A549 (cell line): Measurements from ENCODE around the gene TBC1D19. TPM values are rescaled to one million over a fixed set of nuclear protein-coding genes. Genes with fewer than 3 reads are reported as not detected.

Source experiments
- ATAC-seq, 2 experiments: fragments of 200-7000 bp in 1 of 2; fragments of >200 bp in 1 of 2; cut with Nextera tagmentation in 1 of 2; cut with Tn5 transposase in 1 of 2; 3 replicates each; pipeline versions ENCODE4 v1.8.0 to v1.9.1; 2018 to 2020; ENCODE audit warnings: mild to moderate bottlenecking in 1 of 2, moderate library complexity in 1 of 2
- CTCF ChIA-PET: fragments of 300-600 bp; sonication (Branson Sonifier 250); formaldehyde crosslinking; extraction: SDS; loops from one replicate; lab custom pipeline; 2021; ENCODE audit warnings: antibody characterized with exemption, inconsistent platforms; lab: Yijun Ruan, JAX
- POLR2A ChIA-PET: fragments of 350-600 bp; formaldehyde crosslinking; extraction: SDS; loops from one replicate; lab custom pipeline; 2021; ENCODE audit warnings: antibody characterized with exemption, inconsistent platforms; lab: Yijun Ruan, JAX
- DNase-seq, 2 experiments: peaks; one replicate each; pipeline versions ENCODE4 v3.0.0 to v3.0.0-alpha.2; 2011 to 2016; ENCODE audit warnings: low read depth in 1 of 2, low spot score in 1 of 2
- FAIRE-seq: peaks from 2 replicates; lab custom pipeline; 2011; peaks lifted over from hg19 to GRCh38; lab: Jason Lieb, UNC
- H3K27ac ChIP-seq, 2 experiments: fragments of >200 bp; sonication (Bioruptor Twin); formaldehyde crosslinking; 3 replicates each; pipeline ENCODE4 v1.5.1; 2016 to 2017
- H3K4me1 ChIP-seq: fragments of >200 bp; sonication (Bioruptor Twin); formaldehyde crosslinking; 3 replicates; pipeline ENCODE4 v1.6.1; 2016
- H3K4me2 ChIP-seq: fragments of >200 bp; sonication (Bioruptor Twin); formaldehyde crosslinking; 3 replicates; pipeline ENCODE4 v1.6.1; 2016
- H3K4me3 ChIP-seq: fragments of >200 bp; sonication (Bioruptor Twin); formaldehyde crosslinking; 3 replicates; pipeline ENCODE4 v1.5.1; 2016
- H3K9me3 ChIP-seq: fragments of >200 bp; sonication (Bioruptor Twin); formaldehyde crosslinking; 3 replicates; pipeline ENCODE4 v1.6.1; 2016
- CBX2 ChIP-seq: fragments of 200-600 bp; sonication (generic); IDR thresholded peaks from 2 replicates; pipeline ENCODE4 v1.6.1; 2016; ENCODE audit warnings: low read depth, mild to moderate bottlenecking, borderline replicate concordance
- CBX8 ChIP-seq: fragments of 200-600 bp; sonication (generic); IDR thresholded peaks from 2 replicates; pipeline ENCODE4 v1.6.1; 2016
- CEBPB ChIP-seq, 2 experiments: fragments of >200 bp in 1 of 2; sonication (Bioruptor Twin) in 1 of 2; formaldehyde crosslinking in 1 of 2; IDR thresholded peaks; 2 replicates each; pipeline ENCODE4 v1.6.1; 2012 to 2016
- EHMT2 ChIP-seq: fragments of 200-600 bp; sonication (generic); IDR thresholded peaks from 2 replicates; pipeline ENCODE4 v1.6.1; 2016; ENCODE audit warnings: antibody characterized with exemption, low read depth, mild to moderate bottlenecking, moderate library complexity
- FOSL2 ChIP-seq, 2 experiments: fragments of 450-650 bp in 1 of 2; fragments of >200 bp in 1 of 2; sonication (Bioruptor Twin) in 1 of 2; formaldehyde crosslinking; IDR thresholded peaks; 2 replicates each; pipeline versions ENCODE4 v1.5.0 to v1.6.1; 2016 to 2020; ENCODE audit warnings: mild to moderate bottlenecking in 1 of 2, moderate library complexity in 1 of 2
- JUN ChIP-seq, 2 experiments: fragments of >200 bp; sonication (Bioruptor Twin); formaldehyde crosslinking; IDR thresholded peaks; 2 replicates in 1 of 2; 3 replicates in 1 of 2; pipeline ENCODE4 v1.6.1; 2016 to 2017
- KDM5A ChIP-seq: fragments of 200-600 bp; sonication (generic); IDR thresholded peaks from 2 replicates; pipeline ENCODE4 v1.6.1; 2016; ENCODE audit warnings: antibody characterized with exemption, mild to moderate bottlenecking
- MAZ ChIP-seq: fragments of 150-350 bp; IDR thresholded peaks from 2 replicates; pipeline ENCODE4 v1.6.1; 2014; ENCODE audit warnings: antibody characterized with exemption, low read depth, low read length, borderline replicate concordance
- NPAS2 ChIP-seq: fragments of 250-450 bp; sonication (Bioruptor Pico); IDR thresholded peaks from 2 replicates; pipeline ENCODE4 v1.8.0; 2022; ENCODE audit warnings: mild to moderate bottlenecking, moderate library complexity, borderline replicate concordance
- PHF8 ChIP-seq: fragments of 200-600 bp; sonication (generic); IDR thresholded peaks from 2 replicates; pipeline ENCODE4 v1.6.1; 2016; ENCODE audit warnings: low read depth, mild to moderate bottlenecking, antibody characterized with exemption, moderate library complexity, borderline replicate concordance
- POLR2AphosphoS2 ChIP-seq: conservative IDR thresholded peaks from 2 replicates; pipeline ENCODE4 v1.6.1; 2012; ENCODE audit warnings: low read length, improper control_type of control experiment, inconsistent platforms
- RFX5 ChIP-seq: fragments of 450-650 bp; IDR thresholded peaks from 2 replicates; pipeline ENCODE4 v1.7.1; 2014; ENCODE audit warnings: antibody characterized with exemption, mild to moderate bottlenecking, moderate library complexity
- RNF2 ChIP-seq: fragments of 200-600 bp; sonication (generic); IDR thresholded peaks from 2 replicates; pipeline ENCODE4 v1.6.1; 2016; ENCODE audit warnings: low read depth, mild to moderate bottlenecking, antibody characterized with exemption, moderate library complexity, borderline replicate concordance
- SMC3 ChIP-seq: fragments of >200 bp; sonication (Bioruptor Twin); formaldehyde crosslinking; IDR thresholded peaks from 3 replicates; pipeline ENCODE4 v1.6.1; 2018; ENCODE audit warnings: inconsistent platforms
- SREBF2 ChIP-seq: fragments of 450-650 bp; IDR thresholded peaks from 2 replicates; pipeline ENCODE4 v1.6.1; 2014; ENCODE audit warnings: mild to moderate bottlenecking, moderate library complexity
- TP53 ChIP-seq: fragments of 250-450 bp; sonication (Bioruptor Pico); IDR thresholded peaks from 2 replicates; pipeline ENCODE4 v1.5.0; 2021; ENCODE audit warnings: mild to moderate bottlenecking, moderate library complexity
- ZSCAN20 ChIP-seq: fragments of 250-450 bp; sonication (Bioruptor Pico); IDR thresholded peaks from 2 replicates; pipeline ENCODE4 v1.8.0; 2022; ENCODE audit warnings: mild to moderate bottlenecking, moderate library complexity
- WGBS: methylation state at CpG from one replicate; pipeline ENCODE4 v1.1.6; 2017; ENCODE audit errors: missing lambda C conversion rate; 5-methylcytosine and 5-hydroxymethylcytosine counted together
- polyA minus RNA-seq: library from RNA; depleted of rRNA, polyadenylated mRNA; stranded (reverse); fragments of >200 nt; gene quantifications from 2 replicates; pipeline ENCODE4 v1.2.3, GENCODE V29; 2011; rRNA and poly(A)+ RNA removed
- polyA plus RNA-seq, 4 experiments: library from polyadenylated mRNA; depleted of rRNA in 3 of 4; stranded (reverse); fragments of >200 nt; fragmentation: RNase III in 1 of 4; extraction: RNeasy Plus Mini Kit Qiagen cat#74134 plus additional on column Dnase treatment in 1 of 4; gene quantifications; 2 replicates in 3 of 4; 3 replicates in 1 of 4; pipeline ENCODE4 v1.2.3, GENCODE V29; 2011 to 2017
- TF ChIP-seq, protein P1 (sequence below): IDR thresholded peaks from 2 replicates; pipeline ENCODE4 v1.6.1; 2012
- TF ChIP-seq, protein P2 (sequence below): IDR thresholded peaks from 2 replicates; pipeline ENCODE4 v1.6.1; 2012

TBC1D19 gene, protein sequence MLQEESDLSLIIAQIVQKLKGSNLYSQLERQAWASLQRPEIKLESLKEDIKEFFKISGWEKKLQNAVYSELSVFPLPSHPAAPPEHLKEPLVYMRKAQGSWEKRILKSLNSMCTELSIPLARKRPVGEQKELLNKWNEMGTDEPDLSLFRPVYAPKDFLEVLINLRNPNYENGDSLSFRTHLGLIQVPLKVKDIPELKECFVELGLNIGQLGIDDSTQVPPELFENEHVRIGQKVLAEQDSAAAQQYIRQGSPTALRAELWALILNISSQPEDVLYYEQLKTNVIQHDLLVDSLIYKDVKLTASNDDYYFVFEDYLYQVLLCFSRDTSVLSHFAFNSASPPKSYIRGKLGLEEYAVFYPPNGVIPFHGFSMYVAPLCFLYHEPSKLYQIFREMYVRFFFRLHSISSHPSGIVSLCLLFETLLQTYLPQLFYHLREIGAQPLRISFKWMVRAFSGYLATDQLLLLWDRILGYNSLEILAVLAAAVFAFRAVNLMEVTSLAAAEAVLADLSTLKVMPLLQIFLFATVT
- polyA plus RNA-seq (2011; rRNA removed) (9.1 and 11.7 TPM in 2 replicates), polyA plus RNA-seq (2017; fragmentation: RNase III; extraction: RNeasy Plus Mini Kit Qiagen cat#74134 plus additional on column Dnase treatment) (4.1 to 5.4 TPM (median 4.6 TPM) in 3 replicates), polyA minus RNA-seq (5.4 and 6.6 TPM in 2 replicates)
- 1.6 and 1.8 TPM in 2 replicates for polyA plus RNA-seq (2012; cell fraction: cytosol; rRNA removed)
- polyA plus RNA-seq (2012; cell fraction: nucleus; rRNA removed): 0.58 and 1.1 TPM in 2 replicates

DNA sequence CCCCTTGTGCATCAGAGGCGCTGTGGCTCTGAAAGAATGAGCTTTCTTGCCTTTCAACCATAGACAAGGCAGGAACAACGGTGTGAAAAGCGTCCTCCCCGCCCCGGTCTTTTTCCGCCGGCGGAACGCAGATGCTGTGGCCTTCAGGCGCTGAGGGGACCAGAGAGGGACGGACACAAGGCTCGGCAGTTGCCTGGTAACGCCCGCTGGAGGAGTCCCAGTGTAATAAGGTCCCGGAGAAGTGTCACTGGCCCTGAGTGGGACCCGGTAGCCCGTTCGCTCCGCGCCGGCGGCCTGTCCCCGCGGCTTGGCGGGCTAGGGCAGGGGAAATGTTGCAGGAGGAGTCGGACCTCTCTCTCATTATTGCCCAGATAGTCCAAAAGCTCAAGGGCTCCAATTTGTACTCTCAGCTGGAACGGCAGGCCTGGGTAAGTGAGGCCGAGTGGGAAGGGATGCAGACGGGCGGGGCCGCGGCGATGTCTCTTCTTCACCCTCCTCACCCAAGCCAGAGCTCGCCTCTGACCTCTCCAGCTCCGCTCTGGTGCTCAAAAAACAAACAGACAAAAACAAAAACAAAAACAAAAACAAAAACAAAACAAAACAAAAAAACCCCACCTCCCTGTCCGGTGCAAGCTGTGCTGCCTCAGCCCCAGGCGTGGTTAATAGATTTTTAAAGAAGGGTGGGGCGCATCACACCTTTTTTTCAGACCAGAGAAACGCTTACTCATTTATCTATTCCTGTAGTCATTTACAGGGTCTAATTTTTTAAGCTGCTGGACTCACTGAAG is at the start of gene TBC1D19:
TBC1D19 (plus strand) TSS at position 220 of the 788 bp plus-strand sequence; CDS start at position 330, 110 bp downstream.
- Histone ChIP-seq H3K27ac (peak within 1 kb of the TSS; percentile 75 to 84), H3K4me2 (peak within 1 kb of the TSS; percentile 74), H3K4me3 (peak within 1 kb of the TSS; percentile 64)
- FAIRE-seq (no peak), DNase-seq (peak; percentile 72 to 88), ATAC-seq (peak; percentile 100)
- CTCF ChIA-PET: interaction anchor here (1.1 kb wide), 2 partner anchors 9 to 269 kb away, joined by 3 to 4 read pairs; no protein-coding TSS in a partner anchor
- POLR2A ChIA-PET: interaction anchor here (0.6 to 1.3 kb wide), 3 partner anchors 10 to 265 kb away, joined by 3 to 8 read pairs (median 3); no protein-coding TSS in a partner anchor
- 4% methylated on average over 35 of the region's 39 CpGs for WGBS
- TF ChIP-seq PHF8: peak; percentile 56; the same call in 1 of the 2 replicates
- TF ChIP-seq, protein P1, sequence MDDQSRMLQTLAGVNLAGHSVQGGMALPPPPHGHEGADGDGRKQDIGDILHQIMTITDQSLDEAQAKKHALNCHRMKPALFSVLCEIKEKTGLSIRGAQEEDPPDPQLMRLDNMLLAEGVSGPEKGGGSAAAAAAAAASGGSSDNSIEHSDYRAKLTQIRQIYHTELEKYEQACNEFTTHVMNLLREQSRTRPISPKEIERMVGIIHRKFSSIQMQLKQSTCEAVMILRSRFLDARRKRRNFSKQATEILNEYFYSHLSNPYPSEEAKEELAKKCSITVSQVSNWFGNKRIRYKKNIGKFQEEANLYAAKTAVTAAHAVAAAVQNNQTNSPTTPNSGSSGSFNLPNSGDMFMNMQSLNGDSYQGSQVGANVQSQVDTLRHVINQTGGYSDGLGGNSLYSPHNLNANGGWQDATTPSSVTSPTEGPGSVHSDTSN: 0 out of 2 replicates have a peak, but pooled peaks have one; percentile 24
- peak in 1 of 2 experiments; percentile 59; a peak in 2 of 5 replicates for TF ChIP-seq JUN (IDR thresholded peaks at IDR 0.05)
- 0 out of 3 replicates have a peak, but pooled peaks have one; percentile 15 for TF ChIP-seq SMC3
- 0 out of 2 replicates have a peak, but pooled peaks have one; percentile 25 for TF ChIP-seq RFX5
- TF ChIP-seq CEBPB (IDR thresholded peaks at IDR 0.05): peak in 1 of 2 experiments; percentile 38; a peak in 1 of 4 replicates
- TF ChIP-seq EHMT2: no peak
- no peak for TF ChIP-seq RNF2
- no peak for TF ChIP-seq ZSCAN20 (CRISPR knock-in tag)
- TF ChIP-seq, protein P2, sequence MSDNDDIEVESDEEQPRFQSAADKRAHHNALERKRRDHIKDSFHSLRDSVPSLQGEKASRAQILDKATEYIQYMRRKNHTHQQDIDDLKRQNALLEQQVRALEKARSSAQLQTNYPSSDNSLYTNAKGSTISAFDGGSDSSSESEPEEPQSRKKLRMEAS: peak; percentile 79
- TF ChIP-seq, all 56 proteins: peak for 7
- Histone ChIP-seq H3K4me1 (0 out of 3 replicates have a peak, but pooled peaks cover 3% of the 10 kb centered on the region), H3K9me3 (no peaks in the 10 kb centered on the region)

DNA sequence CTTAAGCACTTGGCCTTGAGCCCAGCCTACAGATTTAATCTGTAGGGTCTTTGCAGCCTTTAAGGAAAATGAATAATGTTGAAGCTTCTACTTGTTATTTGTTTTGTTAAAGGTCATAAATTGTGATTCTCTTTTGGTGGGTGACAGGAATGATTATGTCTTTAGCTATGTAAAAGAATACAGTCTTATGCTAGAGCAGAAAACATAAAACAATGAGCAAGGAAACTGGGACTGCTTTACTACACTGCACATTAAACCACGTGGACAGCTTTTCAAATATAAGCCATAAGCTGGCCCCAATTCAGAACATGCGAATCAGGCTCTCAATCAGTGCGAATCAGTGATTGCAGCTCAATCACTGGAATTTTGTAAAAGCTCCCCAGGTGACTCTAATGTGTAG is 40.9 kb upstream of the TBC1D19 start:
- 47% methylated on average over 3 of the region's 3 CpGs for WGBS
- Histone ChIP-seq H3K9me3 (no peaks in the 10 kb centered on the region), H3K4me1 (no peaks in the 10 kb centered on the region), H3K4me2 (no peak overlapping the region), H3K4me3 (no peak overlapping the region), H3K27ac (no peak overlapping the region)
- ChIA-PET CTCF (no interaction called here), POLR2A (no interaction called here)
- FAIRE-seq (no peak), ATAC-seq (no peak), DNase-seq (no peak)
- TF ChIP-seq CBX8 (no peak), MAZ (no peak), TP53 (CRISPR knock-in tag) (no peak), SREBF2 (no peak), KDM5A (no peak), NPAS2 (CRISPR knock-in tag) (no peak), FOSL2 (IDR thresholded peaks at IDR 0.05) (no peak), FOSL2 (CRISPR knock-in tag; IDR thresholded peaks at IDR 0.05) (no peak), CBX2 (no peak), POLR2AphosphoS2 (no peak), PHF8 (no peak)
